Measurements from ENCODE around the gene AFF3. TPM values are rescaled to one million over a fixed set of nuclear protein-coding genes. Genes with fewer than 3 reads are reported as not detected.

Gene AFF3
- total and polyA plus RNA-seq, 10 of the 15 experiments (the other 5 are each of a cell fraction or from before 2014, with no cell fraction given) = 0.26 to 5.5 (median 3.0) TPM

DNA sequence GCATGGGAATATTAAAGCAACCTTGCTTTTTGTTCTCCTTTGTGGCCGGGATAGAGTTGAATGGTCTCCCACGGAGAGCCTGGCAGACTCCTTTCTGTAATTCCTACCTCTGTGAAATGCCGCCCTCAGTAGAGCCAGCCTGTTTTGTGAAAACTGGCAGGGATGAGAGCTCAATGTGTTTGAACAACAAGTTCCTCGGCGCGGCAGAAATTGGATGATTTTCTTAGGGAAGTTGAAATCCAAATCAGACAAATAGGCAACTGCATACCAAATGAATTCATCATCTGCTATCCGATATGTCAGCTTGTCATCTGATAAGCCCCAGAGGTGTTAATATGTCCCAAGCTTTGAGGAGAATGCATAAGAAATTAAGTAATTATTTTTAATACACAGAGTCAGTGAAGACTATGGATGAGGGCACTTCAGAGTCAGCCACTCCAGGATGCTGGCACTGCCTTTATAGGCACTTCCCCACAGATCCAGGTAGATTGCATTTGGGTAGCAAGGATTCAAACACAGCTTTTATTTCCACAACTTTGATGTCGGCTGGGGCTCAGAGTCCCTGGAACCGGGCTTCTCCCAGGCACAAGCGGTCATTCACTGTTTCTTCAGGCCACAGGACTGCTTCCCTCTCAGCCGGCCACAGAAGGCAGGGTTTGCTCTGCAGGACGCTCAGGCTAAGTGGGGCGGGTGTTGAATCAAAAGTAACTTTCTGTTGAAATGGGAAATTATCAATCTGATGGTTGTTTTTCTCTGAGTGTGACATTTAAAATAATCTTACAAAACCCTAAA is 569.8 kb downstream of the AFF3 start:
- no peak for DNase-seq (ENCODE audit: low read depth, low spot score)
- intact Hi-C loops (cut with micrococcal nuclease; ENCODE audit: unreplicated experiment) (no loop called here), in situ Hi-C loops (cut with MboI) (no loop called here)
- Histone ChIP-seq H3K4me1 (ENCODE audit: control insufficient read depth, insufficient read depth, low read length) (no peaks in the 10 kb centered on the region), H2AFZ (ENCODE audit: control insufficient read depth, low read depth, low read length) (no peak overlapping the region), H3K27ac (ENCODE audit: control insufficient read depth, insufficient read depth) (no peak overlapping the region), H3K4me2 (ENCODE audit: control insufficient read depth, insufficient read depth) (no peak overlapping the region), H3K79me2 (ENCODE audit: control insufficient read depth, insufficient read depth, low read length) (no peaks in the 10 kb centered on the region), H3K4me3 (no peak overlapping the region), H3K27me3 (replicated peaks in 1 of 2; ENCODE audit: control insufficient read depth in 2 of 2, insufficient read depth in 2 of 2, low read length in 1 of 2) (no peaks in the 10 kb centered on the region; a peak in 2 of 4 replicates), H3K9ac (ENCODE audit: control insufficient read depth, insufficient read depth, low read length) (no peak overlapping the region), H3K9me3 (replicated peaks; ENCODE audit: control insufficient read depth, insufficient read depth, low read length) (no peaks in the 10 kb centered on the region), H4K20me1 (ENCODE audit: control insufficient read depth, insufficient read depth) (no peaks in the 10 kb centered on the region), H3K36me3 (ENCODE audit: control insufficient read depth in 2 of 2, insufficient read depth in 2 of 2, low read length in 1 of 2) (no peaks in the 10 kb centered on the region)
- RAD21 ChIA-PET (ENCODE audit: unreplicated experiment) = interaction anchor here (2.7 kb wide), 1 partner anchor 12 kb away, joined by 8 read pairs; no protein-coding TSS in a partner anchor
- TF ChIP-seq ZNF217 (IDR thresholded peaks at IDR 0.05) = no peak
- no peak for TF ChIP-seq FOXK2 (IDR thresholded peaks at IDR 0.05)
- no TSS peak for BruUV-seq (replicated peaks)
- SMC1A ChIA-PET (ENCODE audit: uncharacterized antibody, unreplicated experiment) = no interaction called here
- POLR2A ChIA-PET = no interaction called here
- CTCF ChIA-PET = interaction anchor here (2.4 kb wide), 1 partner anchor 14 kb away, joined by 15 read pairs; no protein-coding TSS in a partner anchor
- no peak for FAIRE-seq
- WGBS (ENCODE audit: insufficient coverage, insufficient replicate concordance, low lambda C conversion rate, missing lambda C conversion rate) = 51% methylated on average over 13 of the region's 13 CpGs
- no peak for ATAC-seq

DNA sequence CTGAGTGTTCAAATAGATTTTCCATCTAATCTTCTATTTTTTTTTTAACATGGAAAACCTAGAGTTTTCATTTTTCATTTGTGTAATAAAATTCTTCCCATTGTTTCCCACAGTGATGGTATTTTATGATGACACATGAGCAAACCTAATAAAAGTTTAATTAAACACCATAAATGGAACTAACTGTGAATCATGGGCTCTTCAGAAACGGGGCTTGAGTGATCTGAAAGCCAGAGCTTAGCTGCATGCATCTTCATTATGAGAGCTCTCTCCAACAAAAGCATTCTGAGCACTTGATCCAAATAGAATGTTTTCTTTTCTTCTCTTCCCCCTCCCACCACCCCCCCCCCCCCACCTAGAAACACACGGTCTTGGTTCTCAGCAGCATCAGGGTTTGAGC is 570.4 kb downstream of the AFF3 start:
- ChIA-PET CTCF (interaction anchor here (2.4 kb wide), 1 partner anchor 13 kb away, joined by 15 read pairs; no protein-coding TSS in a partner anchor), SMC1A (ENCODE audit: uncharacterized antibody, unreplicated experiment) (no interaction called here), POLR2A (no interaction called here), RAD21 (ENCODE audit: unreplicated experiment) (interaction anchor here (2.7 kb wide), 1 partner anchor 12 kb away, joined by 8 read pairs; no protein-coding TSS in a partner anchor)
- no peak overlapping the region for H3K9ac ChIP-seq (ENCODE audit: control insufficient read depth, insufficient read depth, low read length)
- FAIRE-seq (no peak), DNase-seq (ENCODE audit: low read depth, low spot score) (no peak), ATAC-seq (no peak)
- no peaks in the 10 kb centered on the region for H3K9me3 ChIP-seq (replicated peaks; ENCODE audit: control insufficient read depth, insufficient read depth, low read length)
- no peak for TF ChIP-seq MYB (IDR thresholded peaks at IDR 0.05; ENCODE audit: borderline replicate concordance, low read depth, low read length)
- no peak for TF ChIP-seq HSF1 (IDR thresholded peaks at IDR 0.05; ENCODE audit: low read depth, low read length)
- TF ChIP-seq EGR1 (IDR thresholded peaks at IDR 0.05; ENCODE audit: borderline replicate concordance in 1 of 2, low read depth in 2 of 2, low read length in 2 of 2) = no peak
- TF ChIP-seq, protein P1, sequence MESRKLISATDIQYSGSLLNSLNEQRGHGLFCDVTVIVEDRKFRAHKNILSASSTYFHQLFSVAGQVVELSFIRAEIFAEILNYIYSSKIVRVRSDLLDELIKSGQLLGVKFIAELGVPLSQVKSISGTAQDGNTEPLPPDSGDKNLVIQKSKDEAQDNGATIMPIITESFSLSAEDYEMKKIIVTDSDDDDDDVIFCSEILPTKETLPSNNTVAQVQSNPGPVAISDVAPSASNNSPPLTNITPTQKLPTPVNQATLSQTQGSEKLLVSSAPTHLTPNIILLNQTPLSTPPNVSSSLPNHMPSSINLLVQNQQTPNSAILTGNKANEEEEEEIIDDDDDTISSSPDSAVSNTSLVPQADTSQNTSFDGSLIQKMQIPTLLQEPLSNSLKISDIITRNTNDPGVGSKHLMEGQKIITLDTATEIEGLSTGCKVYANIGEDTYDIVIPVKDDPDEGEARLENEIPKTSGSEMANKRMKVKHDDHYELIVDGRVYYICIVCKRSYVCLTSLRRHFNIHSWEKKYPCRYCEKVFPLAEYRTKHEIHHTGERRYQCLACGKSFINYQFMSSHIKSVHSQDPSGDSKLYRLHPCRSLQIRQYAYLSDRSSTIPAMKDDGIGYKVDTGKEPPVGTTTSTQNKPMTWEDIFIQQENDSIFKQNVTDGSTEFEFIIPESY (IDR thresholded peaks at IDR 0.05) = no peak
- no peak for TF ChIP-seq SUPT20H (IDR thresholded peaks at IDR 0.05; ENCODE audit: borderline replicate concordance, control insufficient read depth, low read depth, low read length)
- no peak for TF ChIP-seq MTA2 (IDR thresholded peaks at IDR 0.05; ENCODE audit: low read depth)
- TF ChIP-seq ESRRA (IDR thresholded peaks at IDR 0.05; ENCODE audit: low read length) = no peak
- TF ChIP-seq TARDBP (IDR thresholded peaks at IDR 0.05; ENCODE audit: borderline replicate concordance) = no peak
- no peak for TF ChIP-seq SMARCA5 (IDR thresholded peaks at IDR 0.05)
- no peak for TF ChIP-seq NR2C2 (IDR thresholded peaks at IDR 0.05; ENCODE audit: borderline replicate concordance, control insufficient read depth, insufficient read length, low read depth)
- no peak for TF ChIP-seq MTA3 (IDR thresholded peaks at IDR 0.05; ENCODE audit: borderline replicate concordance, low read length)
- no peaks in the 10 kb centered on the region for H3K4me1 ChIP-seq (ENCODE audit: control insufficient read depth, insufficient read depth, low read length)
- in situ Hi-C loops (cut with MboI) (no loop called here), intact Hi-C loops (cut with micrococcal nuclease; ENCODE audit: unreplicated experiment) (no loop called here)
- WGBS (ENCODE audit: insufficient coverage, insufficient replicate concordance, low lambda C conversion rate, missing lambda C conversion rate) = 0% methylated on average over 1 of the region's 2 CpGs
- H3K36me3 ChIP-seq (ENCODE audit: control insufficient read depth in 2 of 2, insufficient read depth in 2 of 2, low read length in 1 of 2) = no peaks in the 10 kb centered on the region
- no TSS peak for BruUV-seq (replicated peaks)
- no peaks in the 10 kb centered on the region for H4K20me1 ChIP-seq (ENCODE audit: control insufficient read depth, insufficient read depth)
- H3K4me3 ChIP-seq = no peak overlapping the region
- H3K4me2 ChIP-seq (ENCODE audit: control insufficient read depth, insufficient read depth) = no peak overlapping the region
- no peak overlapping the region for H2AFZ ChIP-seq (ENCODE audit: control insufficient read depth, low read depth, low read length)
- no peaks in the 10 kb centered on the region for H3K79me2 ChIP-seq (ENCODE audit: control insufficient read depth, insufficient read depth, low read length)
- H3K27ac ChIP-seq (ENCODE audit: control insufficient read depth, insufficient read depth) = no peak overlapping the region
- no peaks in the 10 kb centered on the region; a peak in 2 of 4 replicates for H3K27me3 ChIP-seq (replicated peaks in 1 of 2; ENCODE audit: control insufficient read depth in 2 of 2, insufficient read depth in 2 of 2, low read length in 1 of 2)

Data from GM12878 (cell line).